WERI-Rb-1 (cell line): ENCODE measurements around the gene ZBTB7B.

ENCODE experiments used
- DNase-seq: peaks from one replicate; pipeline ENCODE4 v3.0.0-alpha.2; 2020
- H3K27ac ChIP-seq: fragments of 250-450 bp; sonication (Bioruptor Pico); 2 replicates; pipeline ENCODE4 v1.5.1; 2020; ENCODE audit warnings: mild to moderate bottlenecking, moderate library complexity
- H3K27me3 ChIP-seq: fragments of 250-450 bp; sonication (Bioruptor Pico); 2 replicates; pipeline ENCODE4 v1.5.1; 2021; ENCODE audit warnings: mild to moderate bottlenecking, low read depth, moderate library complexity; ENCODE audit not compliant: insufficient read depth, severe bottlenecking
- H3K36me3 ChIP-seq: fragments of 250-450 bp; sonication (Bioruptor Pico); 2 replicates; pipeline ENCODE4 v1.5.1; 2020; ENCODE audit warnings: mild to moderate bottlenecking, moderate library complexity
- H3K4me3 ChIP-seq: 2 replicates; pipeline ENCODE4 v1.5.1; 2011; ENCODE audit warnings: low read depth, mild to moderate bottlenecking, control low read depth, low read length
- H3K9me3 ChIP-seq: fragments of 250-450 bp; sonication (Bioruptor Pico); 2 replicates; pipeline ENCODE4 v1.5.1; 2021; ENCODE audit warnings: mild to moderate bottlenecking, moderate library complexity; ENCODE audit not compliant: severe bottlenecking
- TF ChIP-seq, protein P1 (sequence below): IDR thresholded peaks from 2 replicates; pipeline ENCODE4 v1.5.1; 2011; ENCODE audit warnings: low read depth, mild to moderate bottlenecking, control low read depth, inconsistent platforms, low read length

The ZBTB7B gene

DNA sequence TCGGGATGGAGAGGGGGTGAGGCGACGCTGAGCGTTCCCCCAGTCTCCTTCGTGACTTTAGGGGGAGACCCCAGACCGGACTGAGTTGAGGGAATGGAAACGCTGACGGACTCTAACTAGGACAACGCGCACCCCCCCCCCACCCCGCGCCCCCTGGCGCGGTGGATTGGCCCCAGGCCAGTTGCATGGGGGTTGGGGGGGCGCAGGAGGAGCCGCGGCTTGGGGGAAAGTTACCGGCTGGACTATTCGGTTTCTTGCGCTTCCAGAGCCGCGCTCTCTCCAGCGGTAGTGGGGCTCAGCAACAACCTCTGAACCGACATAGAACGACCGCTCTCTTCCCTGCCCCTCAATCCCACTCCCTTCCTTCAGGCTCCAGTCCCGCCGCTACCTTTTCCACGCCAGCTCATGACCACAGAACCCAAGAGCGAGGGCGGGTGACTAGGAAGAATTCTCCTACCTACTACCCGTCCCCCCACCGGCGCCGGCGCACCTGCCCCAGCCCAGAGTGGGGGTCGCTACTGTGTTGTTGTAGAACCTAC, 694 bp downstream of the ZBTB7B start:
- DNase-seq: peak; percentile 77
- H3K4me3 ChIP-seq: peak overlapping the region; percentile 73

DNA sequence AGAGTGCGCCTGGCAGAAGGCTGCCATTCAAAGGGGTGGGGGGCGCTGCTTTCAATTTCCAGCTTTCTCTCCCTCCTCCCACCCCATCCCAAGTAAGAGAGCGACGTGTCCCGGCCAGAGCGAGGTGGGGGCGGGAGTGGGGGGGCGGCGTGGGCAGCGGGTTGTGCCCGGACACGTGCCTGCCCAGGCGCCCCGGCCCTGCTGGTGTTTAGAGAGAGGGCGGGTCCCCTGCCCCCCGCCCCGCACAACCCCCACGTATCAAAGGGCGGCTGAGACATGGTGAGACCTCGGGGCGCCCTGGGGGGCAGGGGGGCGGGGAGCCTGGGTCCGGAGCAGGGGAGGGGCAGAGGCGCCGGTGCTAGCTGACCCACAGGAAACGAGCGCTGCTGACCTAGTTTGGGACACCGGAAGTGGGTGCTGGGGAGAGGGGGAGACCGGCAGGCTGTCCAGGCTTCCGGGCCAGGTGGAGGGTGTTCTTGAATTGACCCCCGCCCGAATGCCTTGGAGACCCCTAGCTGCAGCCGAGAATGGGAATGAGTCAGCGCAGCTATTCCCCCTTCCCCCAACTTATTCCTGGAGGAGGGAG, 1.3 kb downstream of the ZBTB7B start:
- Histone ChIP-seq H3K27ac (peak overlapping the region; percentile 75), H3K9me3 (no peaks in the 10 kb centered on the region), H3K4me3 (peak overlapping the region; percentile 73), H3K27me3 (no peaks in the 10 kb centered on the region), H3K36me3 (peaks cover 17% of the 10 kb centered on the region)
- TF ChIP-seq, protein P1, sequence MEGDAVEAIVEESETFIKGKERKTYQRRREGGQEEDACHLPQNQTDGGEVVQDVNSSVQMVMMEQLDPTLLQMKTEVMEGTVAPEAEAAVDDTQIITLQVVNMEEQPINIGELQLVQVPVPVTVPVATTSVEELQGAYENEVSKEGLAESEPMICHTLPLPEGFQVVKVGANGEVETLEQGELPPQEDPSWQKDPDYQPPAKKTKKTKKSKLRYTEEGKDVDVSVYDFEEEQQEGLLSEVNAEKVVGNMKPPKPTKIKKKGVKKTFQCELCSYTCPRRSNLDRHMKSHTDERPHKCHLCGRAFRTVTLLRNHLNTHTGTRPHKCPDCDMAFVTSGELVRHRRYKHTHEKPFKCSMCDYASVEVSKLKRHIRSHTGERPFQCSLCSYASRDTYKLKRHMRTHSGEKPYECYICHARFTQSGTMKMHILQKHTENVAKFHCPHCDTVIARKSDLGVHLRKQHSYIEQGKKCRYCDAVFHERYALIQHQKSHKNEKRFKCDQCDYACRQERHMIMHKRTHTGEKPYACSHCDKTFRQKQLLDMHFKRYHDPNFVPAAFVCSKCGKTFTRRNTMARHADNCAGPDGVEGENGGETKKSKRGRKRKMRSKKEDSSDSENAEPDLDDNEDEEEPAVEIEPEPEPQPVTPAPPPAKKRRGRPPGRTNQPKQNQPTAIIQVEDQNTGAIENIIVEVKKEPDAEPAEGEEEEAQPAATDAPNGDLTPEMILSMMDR: no peak
- peak; percentile 92 for DNase-seq

More for the DNA sequence above, 694 bp downstream of the ZBTB7B start:
- Histone ChIP-seq H3K27ac (peak overlapping the region; percentile 75), H3K36me3 (peaks cover 17% of the 10 kb centered on the region), H3K27me3 (no peaks in the 10 kb centered on the region), H3K9me3 (no peaks in the 10 kb centered on the region)
- TF ChIP-seq, protein P1: no peak

DNA sequence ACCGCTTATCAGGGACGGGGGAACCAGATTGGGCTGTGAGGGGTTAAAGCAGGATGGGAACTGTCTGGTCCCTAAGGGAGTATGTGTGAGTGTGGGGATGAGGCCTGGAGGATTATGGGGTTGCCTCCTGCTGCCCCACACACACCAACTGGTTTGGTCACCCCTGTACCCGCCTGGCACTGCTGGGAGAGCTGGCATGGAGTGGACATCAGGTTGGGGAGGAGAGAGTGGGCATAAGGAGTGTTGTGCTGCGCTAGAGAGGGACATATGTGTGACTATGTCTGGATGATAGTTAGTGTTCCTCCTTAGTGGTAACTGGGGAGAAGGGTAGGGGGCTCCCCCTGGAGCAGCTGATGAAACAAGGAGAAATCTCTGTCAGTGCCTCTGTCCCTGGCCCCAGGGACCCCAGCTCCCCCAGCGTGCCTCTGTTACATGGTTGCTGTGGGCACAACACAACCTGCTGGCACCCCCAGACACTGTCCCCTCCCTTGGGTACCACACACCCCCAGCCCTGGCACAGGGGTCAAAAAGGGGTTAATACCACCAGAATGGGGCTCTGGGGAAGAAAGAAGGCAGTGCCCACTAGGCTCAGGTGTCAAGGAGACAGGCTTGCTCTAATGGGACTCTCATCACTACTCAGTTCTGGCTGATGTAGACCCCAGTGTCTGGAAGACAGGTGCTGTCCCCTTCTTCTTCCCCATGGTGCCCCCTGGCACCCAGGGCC, 1.9 kb downstream of the ZBTB7B start:
- peaks cover 17% of the 10 kb centered on the region for H3K36me3 ChIP-seq
- peak overlapping the region; percentile 73 for H3K4me3 ChIP-seq
- peak; percentile 36 for DNase-seq
- TF ChIP-seq, protein P1: no peak
- peak overlapping the region; percentile 75 for H3K27ac ChIP-seq
- H3K9me3 ChIP-seq: no peaks in the 10 kb centered on the region
- no peaks in the 10 kb centered on the region for H3K27me3 ChIP-seq

DNA sequence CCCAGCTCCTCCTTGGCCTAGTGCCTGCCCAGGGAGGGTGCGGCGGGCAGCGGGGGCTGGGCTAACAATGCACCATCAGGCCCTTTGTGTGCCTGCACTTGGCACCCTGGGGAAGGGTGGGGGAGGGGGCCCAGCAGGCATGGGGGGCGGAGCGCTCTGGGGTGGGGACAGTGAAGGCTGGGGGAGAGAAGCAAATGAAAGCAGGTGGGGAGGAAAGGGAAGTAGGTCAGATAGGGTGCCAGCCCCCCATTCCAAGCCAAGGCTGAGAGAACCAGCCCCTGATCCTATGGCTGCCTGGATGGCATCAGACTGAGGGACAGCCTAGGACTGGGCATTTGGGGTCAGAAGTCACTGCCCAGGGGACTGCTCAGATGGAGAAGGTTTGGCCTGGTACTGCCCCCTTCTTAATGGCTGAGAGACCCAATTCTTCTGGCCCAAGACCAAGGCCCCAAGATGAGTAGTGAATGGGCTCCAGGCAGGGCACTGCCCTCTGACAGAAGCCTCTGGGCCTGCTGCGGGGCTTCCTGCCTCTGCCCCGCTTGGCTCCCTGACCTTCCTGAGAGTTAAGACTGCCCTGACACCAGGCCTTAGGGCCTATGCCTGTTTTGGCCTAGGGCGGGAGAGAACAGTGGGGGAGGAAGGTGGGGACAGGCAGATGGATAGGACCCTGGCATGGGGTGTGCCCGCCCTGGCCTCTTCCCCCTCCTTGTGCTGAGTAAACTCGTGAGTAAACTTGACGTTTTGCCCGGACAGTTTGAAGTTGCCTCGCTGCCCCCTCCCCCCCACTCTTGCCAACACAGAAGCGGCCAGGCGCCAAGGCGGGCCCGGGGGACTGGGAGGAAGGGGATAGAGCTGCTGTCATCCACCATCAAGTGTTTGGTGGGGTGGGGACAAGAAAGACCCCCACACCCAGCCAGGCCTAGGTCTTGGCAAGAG, 2.7 kb downstream of the ZBTB7B start:
- Histone ChIP-seq H3K9me3 (no peaks in the 10 kb centered on the region), H3K27me3 (no peaks in the 10 kb centered on the region), H3K27ac (peak overlapping the region; percentile 75), H3K4me3 (no peak overlapping the region), H3K36me3 (peaks cover 17% of the 10 kb centered on the region)
- TF ChIP-seq, protein P1: no peak
- DNase-seq: no peak

DNA sequence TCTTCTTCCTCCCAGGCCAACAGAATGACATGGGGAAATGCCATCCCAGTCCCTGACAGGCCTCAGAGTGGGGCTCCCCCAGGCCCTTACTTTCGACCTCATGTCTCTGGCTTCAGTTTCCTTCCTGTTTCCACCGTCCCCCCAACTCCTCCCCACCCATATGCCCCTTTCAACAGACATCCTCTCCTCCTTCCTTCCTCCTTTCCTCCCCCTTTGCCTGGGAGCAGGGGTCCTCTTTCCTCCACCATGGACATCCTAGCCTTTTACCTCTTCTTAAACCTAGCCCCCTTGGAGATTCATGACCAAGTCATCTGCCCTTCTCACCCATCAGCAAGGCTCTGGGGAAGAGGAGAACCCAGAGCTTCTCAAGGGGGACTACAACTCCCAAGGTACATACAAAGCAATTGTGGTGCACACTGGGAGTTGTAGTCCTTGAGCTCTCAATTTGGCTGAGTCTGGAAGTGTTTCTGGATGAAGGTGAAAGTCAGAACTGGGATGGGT, 4.0 kb downstream of the ZBTB7B start:
- Histone ChIP-seq H3K36me3 (peaks cover 17% of the 10 kb centered on the region), H3K27ac (no peak overlapping the region), H3K4me3 (no peak overlapping the region), H3K9me3 (no peaks in the 10 kb centered on the region), H3K27me3 (no peaks in the 10 kb centered on the region)
- peak; percentile 51 for DNase-seq
- TF ChIP-seq, protein P1: no peak
